GM21576 (cell line): ENCODE results near the gene CLPTM1L.
"Not testable (repeated sequence)": the region's sequence is repeated elsewhere in the genome, so short reads cannot be mapped to it uniquely, and the experiment has no call there.

ENCODE experiments used
- ATAC-seq: cut with Tn5 transposase; IDR thresholded peaks from one replicate; pipeline ENCODE4 v1.9.1; 2021; ENCODE audit warnings: mild to moderate bottlenecking, moderate library complexity; ENCODE audit not compliant: unreplicated experiment

CLPTM1L gene

GRCh38 chr5:1360861-1361260, 16.0 kb upstream of the CLPTM1L start:
- ATAC-seq, result no peak

- not testable (repeated sequence) for ATAC-seq
Measured at GRCh38 chr5:1360367-1360766, 15.5 kb upstream of the CLPTM1L start.

DNA sequence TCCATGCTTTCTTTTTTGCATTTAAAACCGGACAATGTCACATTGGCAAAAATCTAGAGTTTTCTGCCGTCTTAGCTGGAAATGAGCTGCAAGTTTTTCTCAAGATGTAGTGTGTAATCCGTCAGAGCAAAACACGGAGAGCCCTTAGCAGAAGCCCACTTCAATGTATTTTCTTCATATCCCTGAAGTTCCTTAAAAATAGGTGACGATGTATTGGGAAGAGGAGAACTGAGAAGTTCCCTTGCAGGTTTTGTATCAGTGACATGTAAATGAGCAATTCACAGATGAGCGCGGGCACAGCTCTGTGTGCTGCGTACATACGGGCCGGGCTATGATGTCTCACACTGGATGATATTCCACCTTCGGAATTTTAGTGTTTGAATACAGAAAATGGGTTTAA, 14.8 kb upstream of the CLPTM1L start:
- no peak for ATAC-seq

GRCh38 chr5:1359031-1359645, 14.2 kb upstream of the CLPTM1L start:
- no peak for ATAC-seq

- no peak for ATAC-seq
Measured at GRCh38 chr5:1358726-1359025, 13.8 kb upstream of the CLPTM1L start.

- no peak for ATAC-seq
Measured at GRCh38 chr5:1357946-1358725, 13.2 kb upstream of the CLPTM1L start.

DNA sequence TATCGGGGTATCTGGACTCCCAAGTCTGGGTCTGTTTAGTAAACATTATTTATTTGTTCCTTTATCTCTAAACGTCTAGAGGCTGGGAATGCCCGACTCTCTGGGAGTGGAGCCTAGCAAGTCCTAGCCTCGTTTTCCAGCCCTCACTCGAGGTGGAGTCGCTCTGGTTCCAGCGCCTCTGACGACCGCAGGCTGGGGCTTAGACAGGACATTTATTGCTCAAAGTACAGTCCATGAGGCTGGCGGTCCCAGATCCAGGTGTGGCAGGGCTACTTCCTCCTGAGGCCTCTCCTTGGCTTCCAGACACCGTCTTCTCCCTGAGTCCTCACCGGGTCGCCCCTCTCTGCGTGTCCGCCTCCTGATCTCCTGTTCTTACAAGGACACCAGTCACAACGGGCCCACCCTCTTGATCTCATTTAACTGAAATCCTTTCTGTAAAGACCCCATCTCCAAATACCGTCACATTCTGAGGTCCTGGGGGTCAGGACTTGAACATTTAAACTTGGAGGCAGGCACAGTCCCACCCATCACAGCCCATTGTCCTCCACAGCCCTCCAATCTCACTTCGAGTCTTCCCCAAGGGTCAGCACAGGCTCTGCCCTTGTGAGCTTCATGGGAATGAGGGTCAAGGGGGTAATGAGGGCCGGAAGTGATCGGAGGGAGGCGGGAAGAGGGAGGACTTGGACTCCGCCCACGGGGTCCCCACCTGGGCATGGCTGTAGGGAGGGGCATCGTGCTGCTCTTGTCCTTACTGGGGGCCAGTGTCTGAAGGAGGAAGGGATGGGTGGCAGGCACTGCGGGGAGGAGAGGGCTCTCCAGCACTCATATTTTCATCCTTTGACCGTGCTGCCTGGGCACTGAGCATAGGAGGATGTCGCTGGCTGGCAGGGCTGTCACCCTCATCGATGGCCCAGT, 12.2 kb upstream of the CLPTM1L start:
- ATAC-seq, result no peak

- ATAC-seq, result no peak
Measured at GRCh38 chr5:1354576-1354975, 9.7 kb upstream of the CLPTM1L start.

DNA sequence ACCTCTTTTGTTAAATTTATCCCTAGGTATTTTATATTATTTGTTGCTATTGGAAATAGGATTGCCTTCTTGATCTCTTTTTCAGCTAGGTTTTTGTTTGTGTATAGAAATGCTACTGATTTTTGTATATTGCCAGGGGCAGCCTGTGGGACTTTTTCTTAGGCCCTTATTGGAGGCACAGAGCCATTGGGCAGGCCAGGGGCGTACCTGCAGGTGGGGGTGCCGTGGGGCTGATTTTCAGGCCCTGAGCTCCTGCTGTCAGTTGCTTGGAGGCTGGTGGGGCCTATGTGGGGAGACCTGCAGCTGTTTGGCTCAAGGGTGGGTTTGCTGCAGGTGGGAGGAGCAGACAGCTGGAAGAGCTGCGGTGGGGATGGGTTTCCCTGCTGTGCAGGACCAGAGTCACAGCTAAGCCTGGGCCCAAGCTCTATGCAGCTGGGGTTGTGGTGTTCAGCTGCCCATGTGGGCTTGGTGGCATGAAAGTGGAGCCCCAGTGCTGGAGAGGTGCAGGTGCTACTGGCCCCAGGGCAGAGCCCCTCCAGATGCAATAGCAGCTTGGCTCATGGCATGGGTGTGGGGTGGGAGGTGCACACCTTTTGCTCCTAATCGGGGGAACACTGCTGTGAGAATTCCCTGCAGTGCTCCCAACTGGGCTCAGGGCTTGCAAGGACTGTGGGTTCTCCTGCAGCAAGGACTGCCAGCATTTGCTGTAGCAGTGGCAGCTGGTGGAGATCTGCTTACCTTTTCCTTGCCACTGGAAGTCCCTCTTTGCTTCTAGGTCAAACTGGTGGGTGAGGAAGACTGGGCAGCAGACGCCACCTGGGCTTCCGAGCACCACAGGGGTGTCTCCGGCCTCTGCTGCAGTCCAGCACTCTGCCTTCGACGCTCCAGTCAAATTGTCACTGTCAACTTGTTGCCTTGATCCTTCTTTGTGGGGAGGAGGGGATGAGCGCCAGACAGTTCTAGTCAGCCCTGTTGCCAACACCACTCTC, 7.6 kb upstream of the CLPTM1L start:
- ATAC-seq, result no peak

GRCh38 chr5:1351156-1351555, 6.3 kb upstream of the CLPTM1L start:
- no peak for ATAC-seq

GRCh38 chr5:1349246-1349645, 4.3 kb upstream of the CLPTM1L start:
- ATAC-seq, result no peak

GRCh38 chr5:1348986-1349245, 4.0 kb upstream of the CLPTM1L start:
- no peak for ATAC-seq

- ATAC-seq, result no peak
Measured at GRCh38 chr5:1347571-1347970, 2.7 kb upstream of the CLPTM1L start.

DNA sequence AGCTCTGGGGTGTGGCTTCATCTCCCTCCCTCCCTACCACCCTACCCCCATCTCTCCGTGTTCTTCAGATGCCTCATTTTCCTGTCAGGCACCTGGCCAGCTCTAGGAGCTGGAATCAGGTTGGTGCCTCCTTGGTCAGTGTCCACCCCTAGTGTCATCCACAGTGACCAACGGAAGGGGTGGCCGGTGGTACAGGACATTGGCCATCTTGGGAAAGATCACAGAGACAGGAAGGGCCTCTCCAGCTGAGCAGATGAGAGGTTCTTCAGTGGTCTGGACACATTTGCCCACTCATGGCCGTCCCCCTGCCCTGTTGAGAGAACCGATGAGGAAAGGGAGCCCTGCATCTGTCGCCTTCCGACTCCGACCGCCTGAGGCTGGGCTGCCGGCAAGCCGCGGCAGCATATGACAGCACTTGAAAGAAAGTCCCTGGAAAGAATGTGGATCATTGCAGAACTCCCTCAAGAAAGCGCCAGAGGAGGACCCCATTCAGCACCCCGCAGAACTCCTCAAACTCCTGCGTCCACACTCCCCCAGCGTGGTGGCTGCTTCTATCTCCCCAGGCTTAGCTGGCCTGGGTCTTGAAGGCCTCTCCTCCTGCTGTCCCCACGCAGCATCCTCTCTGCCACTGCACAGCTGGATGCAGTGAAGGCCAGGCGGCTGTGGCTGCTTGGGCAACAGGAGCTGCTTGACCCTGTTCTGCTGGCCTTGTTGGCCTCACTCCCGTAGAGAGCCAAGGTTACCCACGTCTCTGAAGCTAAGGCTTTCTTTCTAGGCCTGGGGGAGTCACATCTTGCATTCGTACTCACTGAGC, 1.9 kb upstream of the CLPTM1L start:
- no peak for ATAC-seq

DNA sequence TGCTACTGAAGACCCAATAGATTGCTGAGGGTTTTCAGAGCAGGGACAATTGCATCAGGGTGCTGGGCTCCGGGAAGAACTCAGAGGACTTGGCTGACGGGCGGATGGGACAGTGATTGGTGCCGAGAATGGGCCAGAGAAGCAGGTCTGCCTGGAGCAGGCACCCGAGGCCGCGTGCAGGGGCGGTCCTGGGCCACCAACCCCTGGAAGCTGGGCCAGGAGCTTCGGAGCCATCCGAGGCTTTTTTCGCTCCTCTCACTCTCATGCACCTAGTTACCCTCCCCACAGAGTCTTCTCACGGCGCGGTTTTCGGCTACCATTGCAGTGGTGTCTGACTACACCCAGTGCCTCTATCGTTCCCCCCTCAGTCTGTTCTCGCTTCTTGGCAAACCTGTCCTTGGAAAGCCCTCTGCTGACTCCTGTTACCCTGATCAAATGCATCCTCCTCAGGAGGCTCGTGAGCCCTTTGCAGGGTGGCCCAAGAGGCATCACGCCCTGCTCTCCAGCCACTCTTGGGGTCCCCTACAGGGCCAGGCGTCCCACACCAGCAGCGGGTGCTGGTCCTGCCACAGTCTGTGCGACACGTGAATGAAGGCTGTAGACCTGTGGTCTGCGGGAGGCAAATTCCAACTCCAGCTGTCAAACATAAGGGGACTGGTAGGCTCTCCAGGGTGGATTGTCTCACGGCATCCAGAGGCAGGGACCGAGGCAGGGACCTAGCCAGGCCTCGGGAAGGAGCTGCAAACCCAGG, 1.2 kb upstream of the CLPTM1L start:
- no peak for ATAC-seq

DNA sequence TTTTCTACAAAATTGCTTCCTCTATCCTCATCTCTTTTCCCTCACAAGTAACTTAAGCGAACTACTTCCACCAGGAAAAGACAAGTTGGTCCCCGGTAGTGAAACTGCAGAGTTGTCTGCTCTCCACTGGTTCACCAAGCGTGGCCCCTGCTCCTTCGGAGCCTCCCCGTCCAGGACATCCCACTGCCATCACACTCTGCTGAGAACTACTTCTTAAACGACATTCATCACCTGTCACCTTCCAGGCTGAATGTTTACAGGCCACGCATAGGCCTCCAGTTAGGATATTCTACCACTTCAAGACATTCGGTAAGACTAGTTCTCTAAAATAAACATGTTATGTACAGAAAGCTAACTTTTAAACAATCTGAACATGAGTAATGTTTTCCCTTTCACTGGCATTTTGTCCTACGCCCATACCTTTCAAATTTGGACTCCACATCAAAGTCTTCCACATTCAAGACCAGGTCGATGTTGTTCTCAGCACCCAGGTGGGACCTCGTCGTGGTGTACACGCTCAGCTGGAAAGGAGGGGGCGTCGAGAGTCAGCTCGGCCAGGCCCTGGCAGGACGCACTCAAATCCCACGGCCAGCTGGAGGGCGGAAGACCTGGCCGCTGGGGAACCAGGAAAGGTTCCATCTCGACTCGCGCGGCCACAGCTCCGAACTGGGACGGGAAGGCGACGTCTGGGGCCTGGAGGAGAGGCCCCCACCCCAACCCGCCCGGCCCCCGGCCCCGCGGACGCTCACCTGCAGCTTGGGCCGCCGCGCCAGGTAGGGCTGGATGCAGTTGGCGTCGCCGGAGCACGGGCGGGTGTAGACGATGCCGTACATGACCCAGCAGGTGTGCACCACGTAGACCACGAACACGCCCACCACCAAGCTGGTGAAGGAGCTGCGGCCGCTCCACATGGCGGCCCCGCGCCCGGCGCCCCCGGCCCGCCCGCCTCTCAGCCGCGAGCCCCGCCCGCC, 683 bp downstream of the CLPTM1L start:
- ATAC-seq, result no peak

DNA sequence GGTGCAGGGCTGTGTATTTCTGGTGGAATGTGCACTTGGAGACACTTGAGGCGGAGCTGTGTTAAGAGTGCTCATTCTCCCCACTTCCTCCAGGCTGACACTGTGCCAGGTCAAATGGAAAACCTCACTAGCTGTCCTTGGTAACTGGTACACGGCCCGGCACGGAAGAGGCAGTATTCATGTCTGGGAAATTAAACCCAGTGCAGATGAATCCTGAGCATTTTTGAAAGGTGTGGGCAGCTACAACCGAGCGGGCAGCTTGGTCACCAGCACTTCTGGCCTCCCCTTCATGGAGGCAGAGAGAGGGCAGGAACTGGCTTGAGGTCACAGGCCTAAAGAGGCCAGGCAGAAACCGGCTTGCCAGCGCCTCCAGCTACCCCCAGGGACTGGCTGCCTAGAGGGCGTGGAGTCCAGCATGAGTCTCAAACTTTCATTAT, 1.6 kb downstream of the CLPTM1L start:
- no peak for ATAC-seq

DNA sequence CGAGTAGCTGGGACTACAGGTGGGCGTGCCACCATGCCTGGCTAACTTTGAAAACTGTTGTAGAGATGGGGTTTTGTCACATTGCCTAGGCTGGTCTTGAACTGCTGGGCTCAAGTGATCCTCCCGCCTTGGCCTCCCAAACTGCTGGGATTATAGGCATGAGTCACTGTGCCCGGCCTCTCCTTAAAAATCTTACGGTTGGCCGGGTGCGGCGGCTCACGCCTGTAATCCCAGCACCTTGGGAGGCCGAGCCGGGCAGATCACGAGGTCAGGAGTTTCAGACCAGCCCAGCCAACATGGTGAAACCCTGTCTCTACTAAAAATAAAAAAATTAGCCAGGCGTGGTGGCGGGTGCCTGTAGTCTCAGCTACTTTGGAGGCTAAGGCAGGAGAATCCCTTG, 2.2 kb downstream of the CLPTM1L start:
- ATAC-seq, result not testable (repeated sequence)
